ENCODE data around the gene STYK1. TPM values are rescaled to one million over a fixed set of nuclear protein-coding genes. Genes with fewer than 3 reads are reported as not detected.

STYK1 gene
- total RNA-seq, 4 donors from 2014 or later, result 0.32 to 0.56 TPM; not detected in 2

- no peak for ATAC-seq (ENCODE audit: low FRiP score)
- DNase-seq (ENCODE audit: low spot score), result no peak
- TF ChIP-seq CTCF (IDR thresholded peaks at IDR 0.05), result no peak
Observed at GRCh38 chr12:10705655-10706054, 31.8 kb upstream of the STYK1 start.

- DNase-seq (ENCODE audit: low spot score) (no peak), ATAC-seq (ENCODE audit: low FRiP score) (no peak)
- TF ChIP-seq CTCF (IDR thresholded peaks at IDR 0.05), result no peak
Observed at GRCh38 chr12:10701843-10702242, 28.0 kb upstream of the STYK1 start.

- ATAC-seq (ENCODE audit: low FRiP score) (no peak), DNase-seq (ENCODE audit: low spot score) (no peak)
- TF ChIP-seq CTCF (IDR thresholded peaks at IDR 0.05), result no peak
Observed at GRCh38 chr12:10701131-10701681, 27.4 kb upstream of the STYK1 start.

- no peak for TF ChIP-seq CTCF (IDR thresholded peaks at IDR 0.05)
- DNase-seq (ENCODE audit: low spot score), result no peak
- no peak for ATAC-seq (ENCODE audit: low FRiP score)
Observed at GRCh38 chr12:10700581-10700980, 26.7 kb upstream of the STYK1 start.

- no peak for ATAC-seq (ENCODE audit: low FRiP score)
- no peak for TF ChIP-seq CTCF (IDR thresholded peaks at IDR 0.05)
- DNase-seq (ENCODE audit: low spot score), result no peak
Observed at GRCh38 chr12:10697862-10698261, 24.0 kb upstream of the STYK1 start.

GRCh38 chr12:10697156-10697555, 23.3 kb upstream of the STYK1 start:
- DNase-seq (ENCODE audit: low spot score) (no peak), ATAC-seq (ENCODE audit: low FRiP score) (no peak)
- TF ChIP-seq CTCF (IDR thresholded peaks at IDR 0.05), result no peak

- TF ChIP-seq CTCF (IDR thresholded peaks at IDR 0.05), result no peak
- no peak for ATAC-seq (ENCODE audit: low FRiP score)
Observed at GRCh38 chr12:10690906-10691305, 17.1 kb upstream of the STYK1 start.

More at GRCh38 chr12:10690906-10691305, 17.1 kb upstream of the STYK1 start:
- no peak for DNase-seq (ENCODE audit: low spot score)

Data from omental fat pad (tissue), 4 donors.